SIG-M5 (cell line): Measurements from ENCODE around the gene COTL1.
"Not testable (repeated sequence)": the region's sequence is repeated elsewhere in the genome, so short reads cannot be mapped to it uniquely, and the experiment has no call there.

ENCODE experiments used
- DNase-seq: peaks from one replicate; lab custom pipeline; 2025; lab: John Stamatoyannopoulos, UW

COTL1 gene

DNA sequence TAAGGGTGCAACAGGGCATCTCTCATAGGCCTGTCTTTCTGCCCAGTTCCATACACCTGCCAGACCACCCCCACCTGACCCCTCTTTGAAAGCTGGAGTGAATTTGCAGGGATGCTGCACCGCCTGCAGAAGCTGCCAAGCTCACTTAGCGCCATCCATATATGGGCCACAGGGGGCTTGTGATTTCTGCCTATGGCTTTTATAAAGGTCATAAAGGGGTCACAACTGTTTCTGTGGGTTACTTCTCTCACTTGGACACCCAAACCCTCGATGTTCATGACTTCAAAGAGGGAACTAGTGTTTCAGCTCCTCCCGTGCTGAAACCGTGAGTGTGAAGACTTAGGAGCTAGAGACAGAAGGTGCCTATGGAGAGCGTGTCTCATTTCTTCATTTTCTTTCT, 89.6 kb downstream of the COTL1 start:
- DNase-seq = no peak

DNA sequence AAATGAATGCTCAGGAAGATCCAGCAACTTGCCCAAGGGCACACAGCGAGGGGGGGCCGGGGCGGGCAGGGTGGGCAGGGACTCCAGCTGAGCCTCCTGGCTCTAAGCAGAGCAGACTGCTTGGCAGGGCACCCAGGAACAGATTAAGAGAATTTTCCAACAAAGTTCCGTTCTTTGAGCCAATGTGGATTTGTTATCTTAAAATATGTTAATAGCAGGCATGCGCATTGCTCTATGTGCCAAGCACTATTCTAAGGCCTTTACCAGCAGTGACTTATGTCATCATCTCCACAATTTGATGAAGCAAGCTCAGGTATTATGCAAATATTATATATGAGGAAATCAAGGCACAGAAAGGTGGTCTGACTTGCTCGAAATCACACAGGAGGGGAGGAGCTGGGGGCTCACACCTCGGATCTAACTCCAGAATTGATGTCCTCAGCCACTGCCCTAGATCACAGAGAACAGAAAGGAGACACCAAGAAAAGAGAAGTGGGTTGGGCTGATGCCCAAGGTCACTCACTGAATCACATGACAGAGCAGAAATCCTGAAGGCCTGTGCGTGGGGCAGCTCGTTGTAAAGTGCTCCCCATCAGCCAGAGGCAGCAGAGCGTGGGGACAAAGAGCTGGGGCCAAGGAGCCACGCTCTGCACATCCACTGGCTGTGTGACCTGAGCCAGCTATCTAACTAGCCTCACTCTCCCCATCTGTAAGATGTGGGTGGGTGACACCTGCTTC, 90.2 kb downstream of the COTL1 start:
- no peak for DNase-seq

- DNase-seq = no peak
Measured at GRCh38 chr16:84526794-84527531, 90.9 kb downstream of the COTL1 start.

GRCh38 chr16:84524941-84525581, 92.8 kb downstream of the COTL1 start:
- DNase-seq = not testable (repeated sequence)

DNA sequence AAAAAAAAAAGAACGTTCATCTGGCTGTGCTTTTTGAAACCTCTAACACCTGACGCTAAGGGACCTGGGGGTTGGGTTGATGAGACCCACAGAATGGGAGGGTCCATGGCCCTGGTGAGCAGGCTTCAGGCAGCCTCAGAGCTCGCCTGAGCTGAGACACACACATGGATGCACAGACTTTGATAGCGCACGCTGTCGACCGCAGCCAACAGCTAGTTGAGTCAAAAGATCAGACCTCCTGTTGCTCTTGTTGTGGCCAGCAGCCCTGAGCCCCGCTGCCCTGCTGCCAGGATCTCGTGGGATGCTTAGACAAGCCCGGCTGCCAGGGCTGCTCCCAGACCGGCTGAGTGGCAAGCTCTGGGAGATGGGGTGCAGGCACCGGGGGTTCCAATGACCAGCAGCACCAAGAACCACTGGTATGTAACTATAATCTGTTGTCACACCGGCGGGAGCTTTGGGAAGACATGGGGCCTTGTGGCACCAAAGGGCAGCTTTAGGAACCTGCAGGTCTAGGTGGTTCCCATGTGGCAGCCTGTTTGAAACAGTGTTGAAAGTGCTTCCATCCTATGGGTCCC, 93.4 kb downstream of the COTL1 start:
- no peak for DNase-seq

GRCh38 chr16:84521497-84521770, 96.4 kb downstream of the COTL1 start:
- no peak for DNase-seq

DNA sequence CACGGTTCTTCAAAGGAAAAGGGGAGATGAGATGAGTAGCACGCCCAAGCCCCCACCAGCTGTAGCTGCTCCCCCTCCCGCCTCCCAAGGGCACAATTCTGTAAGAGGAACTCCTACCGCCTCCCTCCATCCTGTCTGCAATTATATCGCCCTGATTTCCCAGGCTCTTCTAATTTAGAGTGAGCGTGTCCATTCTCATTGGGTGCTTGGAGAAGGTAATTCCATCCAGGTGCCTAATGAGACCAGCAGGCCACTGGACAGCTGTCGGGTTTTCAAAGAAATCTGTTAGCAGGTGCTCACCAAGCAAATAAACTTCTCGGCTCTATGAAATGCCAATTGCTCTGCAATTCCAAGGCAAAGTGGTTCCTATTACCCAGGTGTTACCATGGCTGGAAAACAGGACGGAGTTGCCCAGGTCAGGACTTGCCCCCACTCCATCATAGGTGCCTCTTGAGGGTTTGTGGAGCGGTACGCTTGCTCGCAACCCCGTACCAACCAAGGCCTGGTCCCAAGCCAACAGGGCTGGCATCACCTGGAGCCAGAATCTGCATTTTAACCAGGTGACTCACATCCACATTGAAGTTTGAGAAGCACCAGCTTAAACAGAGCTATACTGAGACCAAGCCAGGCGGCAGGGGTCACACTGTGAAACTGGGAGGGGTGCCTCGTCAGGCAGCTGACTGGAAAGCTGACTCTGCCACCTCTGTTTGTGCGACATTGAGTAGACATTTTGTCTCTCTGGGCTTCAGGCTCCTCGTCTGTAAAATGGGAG, 97.0 kb downstream of the COTL1 start:
- DNase-seq = no peak

DNA sequence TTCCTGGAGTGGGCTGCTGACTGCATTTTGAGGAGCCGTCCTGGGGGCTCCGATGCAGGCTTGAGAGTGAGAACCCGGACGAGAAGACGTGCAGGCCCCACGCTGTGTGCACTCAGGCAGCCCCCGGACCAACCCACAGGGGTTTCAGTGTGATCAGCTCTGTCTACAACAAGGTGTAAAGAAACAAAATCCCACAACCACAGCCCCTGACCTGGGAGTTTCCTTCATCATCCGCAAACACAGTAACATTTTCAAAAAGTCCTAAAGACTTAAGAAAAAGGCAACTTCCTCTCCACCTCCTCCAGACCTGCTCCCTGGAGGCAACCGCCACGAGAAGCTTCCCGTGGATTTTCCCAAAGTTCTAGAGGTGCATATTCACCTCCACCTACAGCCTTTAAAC, 98.0 kb downstream of the COTL1 start:
- DNase-seq = no peak

GRCh38 chr16:84518804-84519341, 99.0 kb downstream of the COTL1 start:
- DNase-seq = no peak

DNA sequence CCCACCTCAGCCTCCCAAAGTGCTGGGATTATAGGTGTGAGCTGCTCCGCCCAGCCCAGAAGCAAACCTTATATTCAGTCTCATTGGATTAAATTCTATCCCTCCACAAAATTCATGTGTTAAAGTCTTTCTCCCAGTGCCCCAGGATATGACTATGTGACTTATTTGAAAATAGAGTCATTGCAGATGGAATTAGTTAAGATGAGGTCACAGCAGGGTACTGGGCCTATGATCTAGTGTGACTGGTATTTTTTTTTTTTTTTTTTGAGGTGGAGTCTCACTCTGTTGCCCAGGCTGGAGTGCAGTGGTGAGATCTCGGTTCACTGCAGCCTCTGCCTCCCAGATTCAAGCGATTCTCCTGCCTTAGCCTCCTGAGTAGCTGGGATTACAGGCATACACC, 99.7 kb downstream of the COTL1 start:
- DNase-seq = not testable (repeated sequence)

- no peak for DNase-seq
Measured at GRCh38 chr16:84517366-84517765, 100.5 kb downstream of the COTL1 start.
